HG03432 (cell line): ENCODE measurements around the gene SLC26A11.
"Not testable (repeated sequence)": the region's sequence is repeated elsewhere in the genome, so short reads cannot be mapped to it uniquely, and the experiment has no call there.

Experiments
- ATAC-seq: cut with Tn5 transposase; IDR thresholded peaks from one replicate; pipeline ENCODE4 v1.9.1; 2021; ENCODE audit warnings: mild to moderate bottlenecking, moderate library complexity; ENCODE audit not compliant: unreplicated experiment

The SLC26A11 gene

GRCh38 chr17:80299350-80300100, 79.3 kb downstream of the SLC26A11 start:
- not testable (repeated sequence) for ATAC-seq

GRCh38 chr17:80300756-80301155, 80.5 kb downstream of the SLC26A11 start:
- ATAC-seq, result not testable (repeated sequence)
